CD4-positive, alpha-beta T cell (primary cell): ENCODE measurements around the gene GRM8. TPM values are rescaled to one million over a fixed set of nuclear protein-coding genes. Genes with fewer than 3 reads are reported as not detected.

ENCODE experiments used
- ATAC-seq: fragments of 200-7000 bp; cut with Tn5 transposase; one replicate; pipeline ENCODE4 v1.10.0; 2022; ENCODE audit warnings: mild to moderate bottlenecking; ENCODE audit not compliant: poor library complexity
- CTCF ChIA-PET: fragments of 350-600 bp; sonication (Branson Sonifier 250); formaldehyde crosslinking; loops from one replicate; lab custom pipeline; 2021; ENCODE audit warnings: antibody characterized with exemption, inconsistent platforms; lab: Charles Lee
- POLR2A ChIA-PET: fragments of 350-600 bp; sonication (Branson Sonifier 250); formaldehyde crosslinking; loops from one replicate; lab custom pipeline; 2021; ENCODE audit warnings: antibody characterized with exemption, inconsistent platforms; lab: Charles Lee
- DNase-seq, 14 experiments: peaks; one replicate each; pipeline ENCODE4 v3.0.0-alpha.2; 2013 to 2020; ENCODE audit warnings: mixed read lengths in 2 of 14
- H3K27ac ChIP-seq, 2 donors: one replicate each; pipeline versions ENCODE4 v1.5.1 to v1.7.0; 2013; ENCODE audit warnings: low read length in 2 of 2, low read depth in 1 of 2, mild to moderate bottlenecking in 1 of 2
- H3K27me3 ChIP-seq, 2 experiments: 1 replicate in 1 of 2; 2 replicates in 1 of 2; pipeline versions ENCODE4 v1.6.1 to v1.7.0; 2013; ENCODE audit warnings: low read length in 2 of 2, control low read depth in 1 of 2, mild to moderate bottlenecking in 1 of 2, moderate library complexity in 1 of 2; ENCODE audit not compliant: insufficient read depth in 2 of 2, control insufficient read depth in 1 of 2
- H3K36me3 ChIP-seq: one replicate; pipeline ENCODE4 v1.6.1; 2013; ENCODE audit warnings: low read length, control low read depth; ENCODE audit not compliant: insufficient read depth
- H3K4me1 ChIP-seq: one replicate; pipeline ENCODE4 v1.6.1; 2013; ENCODE audit warnings: low read length, control low read depth; ENCODE audit not compliant: insufficient read depth
- H3K4me3 ChIP-seq: one replicate; pipeline ENCODE4 v1.5.1; 2013; ENCODE audit warnings: mild to moderate bottlenecking, low read length, moderate library complexity
- H3K9me3 ChIP-seq, 2 experiments: 1 replicate in 1 of 2; 2 replicates in 1 of 2; pipeline versions ENCODE4 v1.6.1 to v1.7.0; 2013; ENCODE audit warnings: low read length in 2 of 2, mild to moderate bottlenecking in 2 of 2, control low read depth in 1 of 2, moderate library complexity in 1 of 2; ENCODE audit not compliant: control insufficient read depth in 1 of 2, insufficient read depth in 1 of 2
- H3K27ac Mint-ChIP-seq: one replicate; pipeline ENCODE4 v1.8.0; 2020; ENCODE audit warnings: mixed read lengths
- H3K27me3 Mint-ChIP-seq: one replicate; pipeline ENCODE4 v1.8.0; 2021; ENCODE audit warnings: mixed read lengths
- H3K36me3 Mint-ChIP-seq: one replicate; pipeline ENCODE4 v1.8.0; 2021; ENCODE audit warnings: low read depth, mixed read lengths
- H3K4me1 Mint-ChIP-seq: one replicate; pipeline ENCODE4 v1.8.0; 2021; ENCODE audit warnings: low read depth, mixed read lengths
- H3K4me3 Mint-ChIP-seq: one replicate; pipeline ENCODE4 v1.8.0; 2020; ENCODE audit warnings: mild to moderate bottlenecking, mixed read lengths
- H3K9me3 Mint-ChIP-seq: one replicate; pipeline ENCODE4 v1.8.0; 2020; ENCODE audit warnings: mixed read lengths
- intact Hi-C, 2 experiments: fragments of 100-400 bp; cut with DNase I in 1 of 2; cut with micrococcal nuclease in 1 of 2; formaldehyde crosslinking; loops; one replicate each; pipeline versions ENCODE4 v1.15.1 to v1.9.0; 2023 to 2025; cut with DNase I, micrococcal nuclease
- total RNA-seq, 174 experiments: library from RNA in 2 of 174; stranded (reverse) in 2 of 174; gene quantifications; one replicate each; pipeline ENCODE4 v1.2.3 and lab custom pipeline; 2021 to 2026
- TF ChIP-seq, protein P1 (sequence below): fragments of 200-600 bp; IDR thresholded peaks from one replicate; pipeline ENCODE4 v1.8.0; 2022; ENCODE audit warnings: antibody characterized with exemption, mild to moderate bottlenecking

GRM8 gene
- total RNA-seq, 2 experiments from 2014 or later, result not detected

DNA sequence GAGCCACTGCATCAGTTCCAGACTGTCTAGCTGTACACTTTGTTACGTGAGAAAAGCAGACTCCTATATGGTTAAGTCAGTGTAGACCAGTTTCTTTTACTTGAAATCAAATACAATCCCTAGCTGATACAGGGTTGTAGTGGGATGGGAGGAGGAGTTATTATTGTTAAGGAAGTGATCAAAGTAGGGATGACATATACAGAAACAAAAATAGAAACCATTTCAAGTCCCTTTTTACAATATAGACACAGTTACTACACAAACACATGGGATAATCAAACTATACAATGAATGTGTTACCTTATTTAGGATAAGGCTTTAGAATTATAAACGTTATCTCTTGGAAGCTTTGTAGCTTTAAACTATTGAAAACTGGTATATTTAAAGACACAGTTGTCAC, 233.9 kb downstream of the GRM8 start:
- no peaks in the 10 kb centered on the region for H3K27me3 Mint-ChIP-seq
- H3K9me3 Mint-ChIP-seq, result no peaks in the 10 kb centered on the region
- H3K36me3 Mint-ChIP-seq, result no peaks in the 10 kb centered on the region
- H3K27ac Mint-ChIP-seq, result no peak overlapping the region
- intact Hi-C loops, result no loop called here
- no peaks in the 10 kb centered on the region for H3K9me3 ChIP-seq
- CTCF ChIA-PET, result no interaction called here
- H3K4me3 Mint-ChIP-seq, result no peak overlapping the region
- no peaks in the 10 kb centered on the region for H3K4me1 Mint-ChIP-seq
- H3K27me3 ChIP-seq, result no peaks in the 10 kb centered on the region
- ATAC-seq (no peak), DNase-seq (no peak)
- no peaks in the 10 kb centered on the region for H3K4me1 ChIP-seq
- no peak overlapping the region for H3K4me3 ChIP-seq
- POLR2A ChIA-PET, result no interaction called here
- H3K27ac ChIP-seq, result no peak overlapping the region
- H3K36me3 ChIP-seq, result no peaks in the 10 kb centered on the region
- TF ChIP-seq, protein P1, sequence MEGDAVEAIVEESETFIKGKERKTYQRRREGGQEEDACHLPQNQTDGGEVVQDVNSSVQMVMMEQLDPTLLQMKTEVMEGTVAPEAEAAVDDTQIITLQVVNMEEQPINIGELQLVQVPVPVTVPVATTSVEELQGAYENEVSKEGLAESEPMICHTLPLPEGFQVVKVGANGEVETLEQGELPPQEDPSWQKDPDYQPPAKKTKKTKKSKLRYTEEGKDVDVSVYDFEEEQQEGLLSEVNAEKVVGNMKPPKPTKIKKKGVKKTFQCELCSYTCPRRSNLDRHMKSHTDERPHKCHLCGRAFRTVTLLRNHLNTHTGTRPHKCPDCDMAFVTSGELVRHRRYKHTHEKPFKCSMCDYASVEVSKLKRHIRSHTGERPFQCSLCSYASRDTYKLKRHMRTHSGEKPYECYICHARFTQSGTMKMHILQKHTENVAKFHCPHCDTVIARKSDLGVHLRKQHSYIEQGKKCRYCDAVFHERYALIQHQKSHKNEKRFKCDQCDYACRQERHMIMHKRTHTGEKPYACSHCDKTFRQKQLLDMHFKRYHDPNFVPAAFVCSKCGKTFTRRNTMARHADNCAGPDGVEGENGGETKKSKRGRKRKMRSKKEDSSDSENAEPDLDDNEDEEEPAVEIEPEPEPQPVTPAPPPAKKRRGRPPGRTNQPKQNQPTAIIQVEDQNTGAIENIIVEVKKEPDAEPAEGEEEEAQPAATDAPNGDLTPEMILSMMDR, result no peak

DNA sequence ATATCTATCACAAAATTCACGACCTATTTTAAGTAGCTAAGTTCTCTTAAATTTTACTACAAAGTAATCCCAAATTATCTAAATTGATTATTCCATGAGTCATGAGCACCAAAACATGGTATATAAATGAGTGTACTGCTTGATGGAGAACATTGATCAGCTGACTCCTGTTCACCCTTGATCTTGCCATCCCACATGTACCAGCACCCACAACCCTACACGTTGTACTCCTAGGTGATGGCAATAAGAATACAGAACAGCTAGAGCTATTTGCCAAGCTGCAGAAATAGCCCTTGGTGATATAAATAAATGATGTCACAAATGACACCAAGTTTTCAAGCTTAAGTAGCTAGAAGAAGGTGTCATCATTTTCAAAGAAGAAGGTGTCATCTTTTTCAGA, 235.5 kb downstream of the GRM8 start:
- POLR2A ChIA-PET, result no interaction called here
- no peaks in the 10 kb centered on the region for H3K27me3 Mint-ChIP-seq
- no peak for ATAC-seq
- H3K27ac Mint-ChIP-seq, result no peak overlapping the region
- no peak overlapping the region for H3K4me3 Mint-ChIP-seq
- H3K9me3 Mint-ChIP-seq, result no peaks in the 10 kb centered on the region
- no peaks in the 10 kb centered on the region for H3K36me3 Mint-ChIP-seq
- TF ChIP-seq, protein P1, result no peak
- H3K4me1 Mint-ChIP-seq, result no peaks in the 10 kb centered on the region
- Histone ChIP-seq H3K9me3 (no peaks in the 10 kb centered on the region), H3K27ac (no peak overlapping the region), H3K27me3 (no peaks in the 10 kb centered on the region), H3K4me3 (no peak overlapping the region), H3K4me1 (no peaks in the 10 kb centered on the region), H3K36me3 (no peaks in the 10 kb centered on the region)
- DNase-seq, result no peak
- intact Hi-C loops, result no loop called here
- CTCF ChIA-PET, result no interaction called here

DNA sequence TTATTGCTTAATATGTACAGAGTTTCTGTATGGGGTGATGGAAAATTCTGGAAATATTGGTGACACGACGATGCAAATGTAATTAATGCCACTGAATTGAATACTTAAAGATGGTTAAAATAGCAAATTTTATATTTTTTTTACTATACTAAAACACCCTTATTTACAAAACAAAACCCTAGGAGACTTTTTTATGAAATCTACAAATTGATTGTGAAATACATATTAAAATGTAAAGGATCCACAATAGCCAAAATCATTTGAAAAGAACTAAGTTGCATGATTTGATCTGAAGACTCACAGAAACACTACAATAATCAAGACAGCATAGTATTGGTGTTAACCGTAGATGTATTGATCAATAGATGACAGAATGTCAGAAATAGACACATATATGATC, 252.0 kb downstream of the GRM8 start:
- Histone ChIP-seq H3K4me3 (no peak overlapping the region), H3K9me3 (no peaks in the 10 kb centered on the region), H3K4me1 (no peaks in the 10 kb centered on the region), H3K27me3 (no peaks in the 10 kb centered on the region), H3K36me3 (no peaks in the 10 kb centered on the region), H3K27ac (no peak overlapping the region)
- ChIA-PET POLR2A (no interaction called here), CTCF (no interaction called here)
- peaks cover 11% of the 10 kb centered on the region for H3K27me3 Mint-ChIP-seq
- no peak overlapping the region for H3K4me3 Mint-ChIP-seq
- intact Hi-C loops, result no loop called here
- H3K27ac Mint-ChIP-seq, result no peak overlapping the region
- ATAC-seq (no peak), DNase-seq (no peak)
- TF ChIP-seq, protein P1, result no peak
- no peaks in the 10 kb centered on the region for H3K9me3 Mint-ChIP-seq
- H3K4me1 Mint-ChIP-seq, result no peaks in the 10 kb centered on the region
- H3K36me3 Mint-ChIP-seq, result no peaks in the 10 kb centered on the region
